DMS153 treated with DMSO at 0.1 percent for 48 hours (cell line): Measurements from ENCODE around the gene CDK16.

Experiments used
- DNase-seq: peaks from one replicate; lab custom pipeline; 2025; ENCODE audit not compliant: unreplicated experiment; lab: John Stamatoyannopoulos, UW

The CDK16 gene

DNA sequence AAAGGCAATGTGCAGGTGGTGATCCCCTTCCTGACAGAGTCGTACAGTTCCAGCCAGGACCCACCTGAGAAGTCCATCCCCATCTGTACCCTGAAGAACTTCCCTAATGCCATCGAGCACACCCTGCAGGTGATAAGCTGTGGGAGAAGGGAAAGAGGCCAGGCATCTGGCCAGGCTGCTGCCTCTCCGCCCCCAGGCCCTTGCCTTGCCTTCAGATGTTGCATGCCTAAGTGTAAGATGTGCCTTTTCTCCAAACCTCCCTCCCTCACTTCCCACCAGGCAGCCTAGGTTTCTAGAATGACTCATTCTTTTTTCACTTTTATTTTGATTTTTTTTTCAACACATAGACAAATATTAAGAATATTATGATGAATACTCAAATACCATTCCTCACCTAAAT, 12.2 kb upstream of the CDK16 start:
- no peak for DNase-seq

DNA sequence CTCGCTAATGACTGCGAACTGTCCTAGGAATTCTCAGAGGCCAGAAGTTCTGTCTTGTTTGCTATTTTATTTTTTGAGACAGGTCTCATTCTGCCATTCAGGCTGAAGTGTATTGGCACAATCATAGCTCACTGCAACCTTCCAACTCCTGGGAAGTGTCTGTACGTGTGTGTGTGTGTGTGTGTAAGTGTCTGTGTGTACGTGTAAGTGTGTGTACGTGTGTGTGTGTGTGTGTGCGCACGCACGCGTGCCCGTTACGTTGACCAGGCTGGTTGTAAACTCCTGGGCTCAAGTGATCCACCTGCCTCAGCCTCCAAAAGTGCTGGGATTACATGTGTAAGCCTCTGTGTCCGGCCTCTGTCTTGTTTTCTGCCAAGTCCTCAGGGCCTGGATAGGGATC, 10.4 kb upstream of the CDK16 start:
- no peak for DNase-seq

DNA sequence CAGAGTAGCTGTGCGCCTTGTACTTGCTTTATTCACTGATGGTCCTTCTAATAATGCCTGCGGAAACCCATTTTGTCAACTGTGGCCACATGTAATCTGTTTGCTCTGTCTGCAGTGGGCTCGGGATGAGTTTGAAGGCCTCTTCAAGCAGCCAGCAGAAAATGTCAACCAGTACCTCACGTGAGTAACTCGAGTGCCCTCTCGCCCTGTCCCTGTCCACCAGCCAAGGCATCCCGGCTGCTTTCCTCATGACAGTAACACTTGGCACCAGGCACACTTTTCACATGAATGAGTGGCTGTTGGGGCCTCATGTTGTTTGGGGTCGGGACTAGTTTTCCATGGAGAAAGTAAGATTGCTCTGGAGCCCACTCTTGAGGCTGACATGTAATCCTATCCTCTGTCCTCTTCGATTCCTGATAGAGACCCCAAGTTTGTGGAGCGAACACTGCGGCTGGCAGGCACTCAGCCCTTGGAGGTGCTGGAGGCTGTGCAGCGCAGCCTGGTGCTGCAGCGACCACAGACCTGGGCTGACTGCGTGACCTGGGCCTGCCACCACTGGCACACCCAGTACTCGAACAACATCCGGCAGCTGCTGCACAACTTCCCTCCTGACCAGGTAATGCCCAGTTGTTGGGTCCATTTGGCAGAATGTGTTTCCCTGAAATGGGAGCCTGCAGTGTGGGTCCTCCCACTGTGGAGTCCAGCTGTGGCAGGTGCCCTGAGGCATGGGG, 8.8 kb upstream of the CDK16 start:
- DNase-seq: no peak

DNA sequence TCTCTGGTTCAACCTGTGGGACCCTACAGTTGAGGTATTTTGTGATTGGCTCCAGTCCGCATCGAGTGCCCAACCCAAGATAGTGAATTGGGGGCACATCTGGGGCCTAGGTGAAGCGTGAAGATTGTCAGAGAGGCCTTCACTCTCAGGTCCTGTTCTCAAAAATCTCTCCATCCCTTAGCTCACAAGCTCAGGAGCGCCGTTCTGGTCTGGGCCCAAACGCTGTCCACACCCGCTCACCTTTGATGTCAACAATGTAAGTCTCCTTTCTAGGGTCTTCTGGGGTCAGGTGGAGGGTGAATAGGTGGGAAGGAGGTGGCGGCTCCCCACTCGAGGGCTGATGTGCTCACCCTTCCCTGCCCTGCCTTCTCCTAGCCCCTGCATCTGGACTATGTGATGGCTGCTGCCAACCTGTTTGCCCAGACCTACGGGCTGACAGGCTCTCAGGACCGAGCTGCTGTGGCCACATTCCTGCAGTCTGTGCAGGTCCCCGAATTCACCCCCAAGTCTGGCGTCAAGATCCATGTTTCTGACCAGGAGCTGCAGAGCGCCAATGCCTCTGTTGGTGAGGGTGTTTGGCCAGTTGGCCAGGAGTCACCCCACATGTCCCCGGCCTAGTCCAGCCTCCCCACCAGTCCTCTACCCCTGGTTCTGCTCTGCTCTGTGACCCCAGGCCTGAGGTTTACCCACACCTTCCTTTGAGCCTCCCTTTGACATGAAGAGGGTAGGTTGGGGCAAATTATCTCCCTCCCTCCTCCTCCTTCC, 7.6 kb upstream of the CDK16 start:
- no peak for DNase-seq

DNA sequence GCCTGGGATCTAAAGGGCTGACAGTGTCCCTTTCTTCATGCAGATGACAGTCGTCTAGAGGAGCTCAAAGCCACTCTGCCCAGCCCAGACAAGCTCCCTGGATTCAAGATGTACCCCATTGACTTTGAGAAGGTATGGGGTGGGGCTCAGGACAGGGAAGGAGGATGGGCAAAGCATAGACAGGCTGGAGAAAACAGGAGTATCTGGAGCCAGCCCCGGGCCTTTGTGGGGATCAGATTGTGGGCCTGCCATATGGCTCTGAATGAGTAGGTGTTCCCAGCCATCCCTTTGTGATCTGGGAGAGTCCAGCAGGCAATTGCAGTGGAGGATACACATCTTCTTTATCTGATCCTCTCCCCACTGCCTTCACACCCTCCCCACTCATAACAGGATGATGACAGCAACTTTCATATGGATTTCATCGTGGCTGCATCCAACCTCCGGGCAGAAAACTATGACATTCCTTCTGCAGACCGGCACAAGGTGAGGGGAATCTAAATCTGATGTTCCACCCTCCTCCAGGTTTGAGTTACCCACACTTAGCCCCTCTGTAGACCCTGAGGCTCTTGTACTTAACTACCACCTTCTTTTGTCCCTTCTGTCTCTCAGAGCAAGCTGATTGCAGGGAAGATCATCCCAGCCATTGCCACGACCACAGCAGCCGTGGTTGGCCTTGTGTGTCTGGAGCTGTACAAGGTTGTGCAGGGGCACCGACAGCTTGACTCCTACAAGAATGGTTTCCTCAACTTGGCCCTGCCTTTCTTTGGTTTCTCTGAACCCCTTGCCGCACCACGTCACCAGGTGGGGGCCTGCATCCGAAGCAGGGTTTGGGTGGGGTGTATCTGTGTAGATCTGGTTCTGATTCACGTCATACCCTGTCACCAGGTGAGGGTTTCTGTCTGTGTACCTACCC, 5.8 kb upstream of the CDK16 start:
- no peak for DNase-seq

DNA sequence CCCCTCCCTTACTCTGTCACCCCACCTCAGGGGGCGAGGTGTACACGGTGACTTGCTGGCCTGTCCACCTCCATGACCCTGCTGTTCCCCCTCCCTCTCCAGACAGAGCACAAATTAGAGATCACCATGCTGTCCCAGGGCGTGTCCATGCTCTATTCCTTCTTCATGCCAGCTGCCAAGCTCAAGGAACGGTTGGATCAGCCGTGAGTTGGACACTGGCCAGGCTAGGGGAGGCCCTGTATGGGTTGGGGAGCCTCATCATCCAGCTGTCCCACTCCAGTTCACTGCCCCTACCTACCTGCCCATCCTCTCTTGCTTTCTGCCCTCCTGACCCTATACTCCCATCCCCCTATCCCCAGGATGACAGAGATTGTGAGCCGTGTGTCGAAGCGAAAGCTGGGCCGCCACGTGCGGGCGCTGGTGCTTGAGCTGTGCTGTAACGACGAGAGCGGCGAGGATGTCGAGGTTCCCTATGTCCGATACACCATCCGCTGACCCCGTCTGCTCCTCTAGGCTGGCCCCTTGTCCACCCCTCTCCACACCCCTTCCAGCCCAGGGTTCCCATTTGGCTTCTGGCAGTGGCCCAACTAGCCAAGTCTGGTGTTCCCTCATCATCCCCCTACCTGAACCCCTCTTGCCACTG, 3.9 kb upstream of the CDK16 start:
- DNase-seq: no peak

DNA sequence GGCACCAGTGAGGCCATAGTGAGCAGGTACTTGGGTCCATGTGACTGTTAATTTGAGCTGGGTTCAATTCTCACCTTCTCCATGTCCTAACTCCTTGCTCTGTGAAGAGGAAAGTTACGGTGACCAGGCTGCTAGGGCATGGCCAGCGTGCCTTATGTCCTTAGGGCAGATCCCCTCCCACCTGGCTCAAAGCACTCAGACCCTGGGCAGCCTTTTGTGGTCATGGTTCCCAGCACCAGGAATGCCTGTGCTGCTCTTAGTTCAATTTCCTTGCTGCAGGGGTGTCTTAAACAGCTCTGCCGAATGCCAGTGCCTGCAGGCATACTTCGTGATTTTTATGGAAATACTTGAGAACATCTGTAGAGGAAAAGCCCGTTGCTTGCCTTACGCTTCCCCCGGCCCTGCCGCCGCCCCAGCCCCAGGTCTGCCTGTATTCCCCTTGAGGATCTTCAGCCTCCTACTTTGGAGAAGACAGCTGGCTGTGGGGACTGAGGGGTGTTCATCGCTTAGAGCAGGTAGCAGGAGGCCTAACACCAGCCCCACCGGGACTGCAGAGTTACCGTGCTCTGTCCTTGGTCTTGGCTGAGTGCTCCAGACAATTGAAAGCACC, 3.1 kb upstream of the CDK16 start:
- no peak for DNase-seq

DNA sequence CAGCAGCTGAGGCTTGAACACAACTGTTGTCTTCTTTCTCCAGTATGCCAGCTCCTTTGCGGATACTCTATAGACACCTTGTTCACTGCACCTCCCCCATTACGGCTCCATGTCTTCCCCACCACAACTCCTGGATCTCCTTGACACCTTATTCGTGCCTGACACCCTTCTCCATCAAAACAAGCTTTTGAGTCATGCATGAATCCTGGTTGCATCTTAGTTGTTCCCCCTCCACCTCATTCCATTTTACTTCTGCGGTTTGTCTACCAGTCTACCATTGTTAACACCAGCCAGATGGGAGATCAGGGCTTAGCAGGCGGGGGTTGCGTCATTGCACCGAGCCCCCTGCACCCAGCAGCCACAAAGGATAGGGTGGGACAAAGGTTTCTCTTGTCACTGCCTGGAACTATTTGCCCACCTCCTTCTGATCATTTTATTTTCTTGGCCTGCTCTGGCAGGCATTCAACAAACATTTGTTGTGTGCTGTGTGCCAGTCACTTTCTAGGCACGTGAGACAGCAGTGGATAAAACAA, 2.0 kb upstream of the CDK16 start:
- no peak for DNase-seq

DNA sequence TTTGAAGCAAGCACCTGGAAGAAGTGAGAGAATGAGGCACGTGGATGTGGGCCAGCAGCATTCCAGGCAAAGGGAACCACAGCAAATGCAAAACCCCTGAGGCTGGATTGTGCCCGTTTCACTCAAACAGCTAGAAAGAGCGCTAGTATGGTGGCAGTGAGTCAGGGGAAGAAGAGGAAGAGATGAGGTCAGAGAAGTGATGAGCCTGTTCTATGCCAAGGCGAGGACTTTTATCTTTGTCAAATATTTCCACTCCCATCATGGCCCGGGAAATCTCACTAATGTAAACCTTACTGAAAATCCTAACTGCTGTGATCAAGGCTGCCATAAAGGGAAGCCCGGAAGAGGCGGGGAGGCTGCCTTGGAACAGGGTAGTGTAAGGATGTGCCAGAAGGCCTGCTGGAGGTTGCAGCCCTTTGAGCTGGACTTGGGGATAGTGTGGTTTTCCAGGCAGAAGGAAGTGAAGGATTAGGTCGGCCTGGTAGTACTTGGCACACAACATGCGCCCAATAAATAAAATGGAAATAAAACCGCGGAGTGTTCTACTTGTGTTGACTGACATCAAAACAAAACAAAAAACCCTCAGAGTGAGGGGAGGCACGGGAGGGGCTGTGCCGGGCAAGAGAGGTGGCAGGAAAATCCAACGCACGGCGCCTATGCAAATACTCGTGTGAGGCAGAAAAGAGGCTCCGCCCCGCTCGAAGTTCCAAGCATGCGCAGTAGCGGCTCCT, 1.2 kb upstream of the CDK16 start:
- DNase-seq: no peak

DNA sequence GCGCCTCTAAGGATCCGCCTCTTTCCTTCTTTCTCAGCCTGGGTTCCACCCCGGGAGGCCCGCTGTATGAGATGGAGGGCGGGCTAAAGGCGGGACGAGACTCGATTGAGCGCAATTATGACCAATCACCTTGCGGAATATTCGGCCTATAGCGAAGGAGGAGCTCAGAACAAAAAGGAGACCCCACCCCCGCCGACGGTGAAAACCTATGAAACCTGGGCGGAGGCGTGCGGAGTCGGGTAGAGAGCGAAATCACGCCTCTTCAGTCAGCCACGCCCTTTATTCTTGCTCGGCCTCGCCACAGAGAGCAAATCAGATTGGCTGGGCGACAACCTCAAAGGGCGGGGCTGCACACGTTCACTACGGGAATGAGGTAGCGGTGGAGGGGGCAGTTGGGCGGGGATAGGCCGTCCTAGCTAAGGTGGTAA, 615 bp upstream of the CDK16 start:
- DNase-seq: peak; percentile 80

DNA sequence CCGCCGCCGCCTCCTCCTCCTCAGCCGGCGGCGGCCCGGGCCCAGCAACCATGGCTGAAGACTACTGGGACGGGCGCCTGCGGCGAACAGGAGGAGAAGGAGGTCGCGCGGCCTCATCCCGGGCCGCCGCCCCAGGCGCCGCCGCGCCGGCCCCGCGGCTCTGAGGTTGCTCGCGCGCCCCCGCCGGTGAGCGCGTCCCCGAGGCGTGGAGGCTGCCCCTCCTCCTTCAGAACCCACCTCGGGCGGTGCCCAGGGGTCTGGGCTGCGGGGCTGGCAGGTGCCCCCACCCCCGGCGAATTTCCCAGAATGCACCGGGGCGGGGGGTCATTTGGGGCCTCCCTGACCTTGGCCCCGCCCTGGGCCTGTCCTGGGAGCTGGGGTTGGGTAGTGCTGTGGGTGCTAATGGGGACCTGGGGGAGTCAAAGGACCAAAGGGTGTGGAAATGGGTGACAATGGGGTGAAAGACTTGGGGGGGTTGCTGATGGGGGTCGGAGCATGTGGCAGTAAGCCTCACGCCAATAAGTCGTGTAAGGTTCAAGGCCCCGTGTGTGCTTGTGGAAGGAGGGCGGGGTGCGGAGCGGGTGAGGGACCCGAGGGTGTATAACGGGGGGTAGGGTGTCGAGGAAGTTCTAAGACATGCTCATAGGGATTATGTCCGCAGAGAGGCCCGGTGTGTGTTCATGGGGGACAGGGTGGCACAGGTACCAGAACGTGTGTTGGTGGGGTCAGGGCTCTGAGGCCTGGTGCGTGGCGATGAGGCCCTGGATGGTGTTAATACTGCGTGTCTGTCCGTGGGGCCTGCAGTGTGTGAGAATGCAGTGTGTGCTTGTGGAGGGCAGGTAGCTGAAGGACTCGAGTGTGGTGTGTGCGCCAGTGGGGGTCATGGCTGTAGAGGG, 687 bp downstream of the CDK16 start:
- no peak for DNase-seq

DNA sequence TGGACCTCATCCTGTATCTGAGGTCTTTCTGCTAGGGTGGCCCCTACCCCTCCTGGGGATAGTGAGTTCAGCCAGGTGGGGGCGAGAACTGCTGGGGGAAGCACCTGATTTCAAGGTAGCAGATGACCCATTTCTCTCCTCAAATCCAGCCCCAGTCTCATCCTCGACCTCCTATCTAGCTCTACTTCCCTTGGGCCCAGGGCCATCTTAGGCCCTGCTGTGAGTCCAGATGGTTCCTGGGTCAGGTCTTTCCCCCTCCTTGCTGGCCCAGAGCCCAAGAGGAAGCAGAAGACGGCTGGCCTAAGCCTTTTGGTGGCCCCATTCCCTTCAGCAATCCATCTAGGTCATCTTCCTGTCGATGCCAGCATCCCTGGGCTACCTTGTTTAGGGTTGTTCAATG, 3.3 kb downstream of the CDK16 start:
- DNase-seq: no peak

DNA sequence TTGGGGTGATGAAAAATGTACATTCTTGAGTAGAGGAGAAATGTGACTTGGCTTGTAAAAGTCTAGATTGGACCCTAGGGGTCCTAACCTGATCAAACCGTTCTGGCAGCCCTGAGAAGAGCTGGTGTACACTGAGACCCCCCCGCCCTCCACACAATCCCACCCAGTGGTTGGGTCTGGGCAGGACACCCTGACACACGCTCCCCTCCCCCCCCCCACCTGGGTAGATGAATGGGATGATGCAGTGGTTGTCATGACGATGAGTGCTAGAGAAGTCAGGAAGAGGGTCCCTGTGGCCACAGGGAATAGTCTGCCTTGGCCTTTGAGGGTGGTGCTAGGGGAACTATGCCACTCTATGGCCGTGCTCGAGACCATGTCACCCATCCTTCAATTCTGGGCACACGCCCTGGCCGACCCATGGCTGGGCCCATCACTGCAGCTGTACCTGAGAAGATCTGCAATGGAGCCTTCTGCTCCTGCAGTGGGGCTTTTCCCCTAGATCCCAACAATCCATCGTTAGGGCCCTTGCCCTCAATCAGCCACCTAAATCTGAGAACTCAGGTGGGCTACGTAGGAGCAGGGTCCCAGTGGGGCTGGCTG, 4.4 kb downstream of the CDK16 start:
- DNase-seq: no peak

DNA sequence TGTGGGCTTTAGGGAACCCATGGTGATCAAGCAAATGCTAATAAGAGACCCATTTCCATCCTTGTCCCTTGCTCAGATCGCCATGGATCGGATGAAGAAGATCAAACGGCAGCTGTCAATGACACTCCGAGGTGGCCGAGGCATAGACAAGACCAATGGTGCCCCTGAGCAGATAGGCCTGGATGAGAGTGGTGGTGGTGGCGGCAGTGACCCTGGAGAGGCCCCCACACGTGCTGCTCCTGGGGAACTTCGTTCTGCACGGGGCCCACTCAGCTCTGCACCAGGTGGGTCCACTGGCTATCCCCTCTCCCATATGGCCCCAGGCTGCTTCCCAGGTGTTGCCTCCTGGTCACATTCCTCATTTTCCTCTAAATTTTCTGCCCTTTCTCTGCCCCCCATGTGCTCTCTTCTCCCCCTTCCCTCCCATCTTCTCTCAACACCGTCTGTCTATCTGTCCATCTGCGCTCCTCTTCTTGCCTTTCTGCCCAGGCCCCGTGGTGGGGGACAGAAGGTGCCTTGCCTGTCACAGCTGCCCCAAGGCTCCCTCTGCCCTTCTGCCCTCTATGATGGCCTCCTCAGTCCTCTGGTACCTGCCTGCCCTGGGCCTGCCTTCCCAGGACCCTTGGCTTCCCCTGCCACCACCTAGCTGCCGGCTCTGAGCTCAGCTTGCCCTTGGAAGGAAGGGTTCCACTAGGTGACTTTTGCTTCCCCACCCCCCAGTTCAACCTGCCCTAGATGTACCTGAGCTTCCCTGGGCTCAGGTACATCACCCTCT, 5.2 kb downstream of the CDK16 start:
- DNase-seq: no peak

DNA sequence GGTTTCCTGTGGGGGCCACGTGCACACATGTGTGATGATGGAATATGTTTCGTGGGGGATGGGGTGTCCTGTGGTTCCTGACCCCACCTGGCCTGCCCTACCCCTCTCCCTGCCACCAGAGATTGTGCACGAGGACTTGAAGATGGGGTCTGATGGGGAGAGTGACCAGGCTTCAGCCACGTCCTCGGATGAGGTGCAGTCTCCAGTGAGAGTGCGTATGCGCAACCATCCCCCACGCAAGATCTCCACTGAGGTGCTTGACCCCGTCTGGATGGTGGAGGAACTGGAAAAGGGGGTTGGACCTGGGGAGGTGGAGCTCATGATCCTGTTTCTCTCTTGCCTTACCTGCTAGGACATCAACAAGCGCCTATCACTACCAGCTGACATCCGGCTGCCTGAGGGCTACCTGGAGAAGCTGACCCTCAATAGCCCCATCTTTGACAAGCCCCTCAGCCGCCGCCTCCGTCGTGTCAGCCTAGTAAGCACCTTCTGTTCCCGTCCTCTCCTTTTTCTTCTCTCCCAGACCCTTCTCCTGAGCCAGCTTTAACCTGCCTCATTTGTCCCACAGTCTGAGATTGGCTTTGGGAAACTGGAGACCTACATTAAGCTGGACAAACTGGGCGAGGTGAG, 5.9 kb downstream of the CDK16 start:
- no peak for DNase-seq

DNA sequence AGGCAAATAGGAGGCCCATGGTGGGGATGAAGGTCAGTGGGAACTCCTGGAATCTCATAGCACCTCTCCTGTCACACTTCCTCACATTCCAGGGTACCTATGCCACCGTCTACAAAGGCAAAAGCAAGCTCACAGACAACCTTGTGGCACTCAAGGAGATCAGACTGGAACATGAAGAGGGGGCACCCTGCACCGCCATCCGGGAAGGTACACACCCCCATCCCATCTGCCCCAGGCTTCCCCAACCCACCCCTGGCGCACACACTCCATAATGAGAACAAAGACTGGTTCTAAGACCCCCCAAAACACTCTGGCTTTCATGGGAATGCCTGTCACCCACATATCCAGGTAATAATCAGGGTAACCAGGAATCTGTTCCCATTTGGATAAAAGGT, 6.4 kb downstream of the CDK16 start:
- DNase-seq: no peak

DNA sequence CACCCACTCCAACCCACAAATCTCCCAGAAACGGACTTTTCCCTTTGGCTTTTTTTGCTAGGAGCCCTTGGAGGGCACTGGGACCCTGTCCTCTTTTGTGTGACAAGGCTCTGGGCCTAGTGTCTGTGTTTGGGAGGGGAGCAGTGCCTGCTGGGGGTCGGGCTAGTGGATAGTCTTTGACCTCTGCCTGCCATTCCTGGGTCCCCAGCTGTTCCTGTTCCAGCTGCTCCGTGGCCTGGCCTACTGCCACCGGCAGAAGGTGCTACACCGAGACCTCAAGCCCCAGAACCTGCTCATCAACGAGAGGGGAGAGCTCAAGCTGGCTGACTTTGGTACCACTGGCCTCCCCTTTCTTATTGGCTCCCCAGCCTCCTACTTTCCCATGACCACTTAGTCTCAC, 7.6 kb downstream of the CDK16 start:
- DNase-seq: no peak
